Spleen (tissue), 11 donors: Measurements from ENCODE around the gene KRT79. TPM values are rescaled to one million over a fixed set of nuclear protein-coding genes. Genes with fewer than 3 reads are reported as not detected.

Experiments used
- DNase-seq: peaks from one replicate; pipeline ENCODE4 v3.0.0-alpha.2; 2020
- H3K27ac ChIP-seq, 8 donors: fragments of 200-600 bp; sonication (generic) in 7 of 8; 1 replicate in 4 of 8; 2 replicates in 4 of 8; pipeline versions ENCODE4 v1.5.0 to v1.8.0; 2016 to 2021; ENCODE audit warnings: inconsistent platforms in 4 of 8, mild to moderate bottlenecking in 4 of 8, moderate library complexity in 1 of 8
- H3K27me3 ChIP-seq, 7 donors: fragments of 200-600 bp; sonication (generic) in 6 of 7; replicated peaks in 1 of 7; 1 replicate in 4 of 7; 2 replicates in 3 of 7; pipeline versions ENCODE4 v1.5.0 to v1.8.0; 2016 to 2021; ENCODE audit warnings: inconsistent platforms in 3 of 7, mild to moderate bottlenecking in 1 of 7
- H3K36me3 ChIP-seq, 6 donors: fragments of 200-600 bp; sonication (generic) in 5 of 6; 1 replicate in 4 of 6; 2 replicates in 2 of 6; pipeline versions ENCODE4 v1.5.0 to v1.8.0; 2016 to 2021; ENCODE audit warnings: inconsistent platforms in 2 of 6
- H3K4me1 ChIP-seq, 6 donors: fragments of 200-600 bp; sonication (generic) in 5 of 6; 1 replicate in 3 of 6; 2 replicates in 3 of 6; pipeline versions ENCODE4 v1.5.0 to v1.8.0; 2016 to 2021; ENCODE audit warnings: inconsistent platforms in 3 of 6
- H3K4me3 ChIP-seq, 8 donors: fragments of 200-600 bp; sonication (generic) in 7 of 8; 1 replicate in 4 of 8; 2 replicates in 4 of 8; pipeline versions ENCODE4 v1.5.0 to v1.8.0; 2016 to 2021; ENCODE audit warnings: inconsistent platforms in 4 of 8, mild to moderate bottlenecking in 4 of 8, moderate library complexity in 2 of 8
- H3K9me3 ChIP-seq, 8 donors: fragments of 200-600 bp; sonication (generic) in 7 of 8; 1 replicate in 4 of 8; 2 replicates in 4 of 8; pipeline versions ENCODE4 v1.5.0 to v1.8.0; 2016 to 2021; ENCODE audit warnings: inconsistent platforms in 4 of 8
- CTCF ChIP-seq, 11 experiments: fragments of 200-600 bp in 7 of 11; fragments of 450-650 bp in 4 of 11; sonication (generic) in 4 of 11; IDR thresholded peaks in 8 of 11; conservative IDR thresholded peaks in 3 of 11; 1 replicate in 7 of 11; 2 replicates in 4 of 11; pipeline versions ENCODE4 v1.4.0 to v1.8.0; 2016 to 2021; ENCODE audit warnings: antibody characterized with exemption in 11 of 11, inconsistent platforms in 4 of 11, mild to moderate bottlenecking in 1 of 11
- POLR2A ChIP-seq, 3 donors: fragments of 450-650 bp; IDR thresholded peaks; one replicate each; pipeline ENCODE4 v1.5.1; 2017; ENCODE audit warnings: antibody characterized with exemption in 3 of 3, mild to moderate bottlenecking in 1 of 3
- POLR2AphosphoS5 ChIP-seq, 3 donors: sonication (generic); formaldehyde crosslinking; IDR thresholded peaks; one replicate each; pipeline ENCODE4 v1.5.1; 2017; ENCODE audit warnings: antibody characterized with exemption in 3 of 3
- WGBS, 5 donors: extraction: QIAGEN DNeasy Blood & Tissue Kit in 3 of 5; methylation state at CpG; one replicate each; pipeline versions ENCODE4 v1.1.5 to v1.1.7; 2013 to 2018; 5-methylcytosine and 5-hydroxymethylcytosine counted together
- intact Hi-C: fragments of 100-400 bp; cut with DNase I; formaldehyde crosslinking; loops from one replicate; pipeline ENCODE4 v1.15.0; 2023; ENCODE audit warnings: low total_unique reads
- polyA plus RNA-seq, 3 donors: library from polyadenylated mRNA; stranded (reverse); fragments of 200-250 nt; gene quantifications; one replicate each; pipeline ENCODE4 v1.2.1, GENCODE V29; 2013
- small RNA-seq, 4 donors: library from RNA; depleted of rRNA; stranded (forward); fragments of <200 nt; gene quantifications; one replicate each; pipeline ENCODE3, GENCODE V24; 2016
- total RNA-seq, 7 donors: library from RNA; depleted of rRNA in 3 of 7; stranded (reverse); fragments of >200 nt in 3 of 7; fragmentation: NEBNext Ultra II Directional in 4 of 7; extraction: Animal tissue kit (Norgen Biotek cat#: 25700) in 4 of 7; gene quantifications; one replicate each; pipeline versions ENCODE4 v1.1.0 to v1.2.1, GENCODE V29; 2016 to 2021
- donor health status: healthy with polysubstance abuse.
- donor health status: DM: no; HTN: no; CAD: no; lungs with moderate emphysema.
- donor health status: DM: no; HTN: no; CAD: no.
- donor health status: Bipolar disorder and iron deficiency.
- donor health status: healthy.
- donor health status: DM: no; HTN: no; CAD: no.
- donor health status: DM: yes; HTN: yes; CAD: no.

KRT79 gene
- total and polyA plus RNA-seq, 10 donors: 0.15 to 0.37 (median 0.19) TPM; not detected in 7

GRCh38 chr12:52771505-52771904 lies 62.6 kb downstream of the KRT79 start:
- H3K9me3 ChIP-seq: no peaks in the 10 kb centered on the region
- no peak overlapping the region for H3K4me3 ChIP-seq
- H3K27ac ChIP-seq: no peak overlapping the region
- TF ChIP-seq POLR2AphosphoS5 (IDR thresholded peaks at IDR 0.05): no peak
- TF ChIP-seq POLR2A (IDR thresholded peaks at IDR 0.05): no peak
- no peak for TF ChIP-seq CTCF (IDR thresholded peaks at IDR 0.05 in 8 of 11, conservative IDR thresholded peaks at IDR 0.05 in 3 of 11)
- H3K4me1 ChIP-seq: no peaks in the 10 kb centered on the region
- 87 to 89% (median 89%) methylated on average over 3 to 4 of the region's 4 CpGs for WGBS, 5 donors
- H3K36me3 ChIP-seq: no peaks in the 10 kb centered on the region
- intact Hi-C loops: no loop called here
- peaks cover 0 to 10% (median 0%) of the 10 kb centered on the region in 7 donors for H3K27me3 ChIP-seq
- no peak for DNase-seq

Small RNAs within 50 kb of the gene (small RNA-seq; reads per million reads assigned to genes)
- gene AC107016.2: 0 reads per million in 4 donors

Other genes starting within 250 kb of the KRT79 start
- 1 to 10 TPM in 2 of 7 donors, under 1 TPM in 4, not detected in 1; 0.52 to 2.2 (median 0.78) TPM for gene KRT72, start 232.8 kb downstream of the KRT79 start, total RNA-seq
- 1 to 10 TPM in 2 of 3 donors, under 1 TPM in 1; 0.86 to 1.7 (median 1.4) TPM for gene KRT72, start 232.8 kb downstream of the KRT79 start, polyA plus RNA-seq
- gene KRT73, start 215.8 kb downstream of the KRT79 start, total RNA-seq: 1 to 10 TPM in 3 of 7 donors, under 1 TPM in 4; 0.13 to 1.4 (median 0.59) TPM
- gene KRT73, start 215.8 kb downstream of the KRT79 start, polyA plus RNA-seq: under 1 TPM; 0.04 to 0.20 (median 0.16) TPM
- under 1 TPM in 3 of 7 donors, not detected in 4; 0.13 to 0.52 (median 0.26) TPM for gene KRT2, start 182.1 kb downstream of the KRT79 start, total RNA-seq
- gene KRT2, start 182.1 kb downstream of the KRT79 start, polyA plus RNA-seq: under 1 TPM; 0.07 to 0.45 (median 0.42) TPM
- gene KRT1, start 153.9 kb downstream of the KRT79 start, total RNA-seq: 1 to 10 TPM in 2 of 7 donors, under 1 TPM in 3, not detected in 2; 0.58 to 2.4 (median 0.68) TPM
- under 1 TPM in 1 of 3 donors, not detected in 2; 0.05 TPM for gene KRT1, start 153.9 kb downstream of the KRT79 start, polyA plus RNA-seq
- not detected for gene KRT77, start 130.8 kb downstream of the KRT79 start, total RNA-seq
- under 1 TPM in 1 of 3 donors, not detected in 2; 0.03 TPM for gene KRT77, start 130.8 kb downstream of the KRT79 start, polyA plus RNA-seq
- not detected for gene KRT76, start 57.0 kb downstream of the KRT79 start, total RNA-seq
- gene KRT76, start 57.0 kb downstream of the KRT79 start, polyA plus RNA-seq: not detected
- gene KRT3, start 38.2 kb downstream of the KRT79 start, total RNA-seq: not detected
- not detected for gene KRT3, start 38.2 kb downstream of the KRT79 start, polyA plus RNA-seq
- gene KRT4, start 20.2 kb downstream of the KRT79 start, total RNA-seq: under 1 TPM in 1 of 7 donors, not detected in 6; 0.37 TPM
- gene KRT4, start 20.2 kb downstream of the KRT79 start, polyA plus RNA-seq: 1 to 10 TPM in 2 of 3 donors, under 1 TPM in 1; 0.55 to 3.4 (median 1.4) TPM
- not detected for gene KRT78, start 14.7 kb upstream of the KRT79 start, total RNA-seq
- gene KRT78, start 14.7 kb upstream of the KRT79 start, polyA plus RNA-seq: under 1 TPM in 2 of 3 donors, not detected in 1; 0.24 to 0.83 TPM
- gene KRT8, start 70.8 kb upstream of the KRT79 start, total RNA-seq: 10 to 100 TPM in 6 of 7 donors, 1 to 10 TPM in 1; 10.0 to 23.1 (median 18.6) TPM
- 10 to 100 TPM; 16.3 to 21.8 (median 19.3) TPM for gene KRT8, start 70.8 kb upstream of the KRT79 start, polyA plus RNA-seq
- 10 to 100 TPM; 23.3 to 57.2 (median 26.0) TPM for gene KRT18, start 114.8 kb upstream of the KRT79 start, total RNA-seq
- gene KRT18, start 114.8 kb upstream of the KRT79 start, polyA plus RNA-seq: 10 to 100 TPM; 16.8 to 23.0 (median 18.4) TPM
- 100 to 1,000 TPM; 379 to 490 (median 468) TPM for gene EIF4B, start 172.1 kb upstream of the KRT79 start, total RNA-seq
- gene EIF4B, start 172.1 kb upstream of the KRT79 start, polyA plus RNA-seq: 100 to 1,000 TPM; 105 to 132 (median 119) TPM
- gene TNS2, start 215.8 kb upstream of the KRT79 start, total RNA-seq: 100 to 1,000 TPM in 6 of 7 donors, 10 to 100 TPM in 1; 72.4 to 301 (median 170) TPM
- gene TNS2, start 215.8 kb upstream of the KRT79 start, polyA plus RNA-seq: 100 to 1,000 TPM in 1 of 3 donors, 10 to 100 TPM in 2; 36.6 to 159 (median 67.5) TPM
- gene SPRYD3, start 245.1 kb upstream of the KRT79 start, total RNA-seq: 10 to 100 TPM; 29.2 to 44.5 (median 36.4) TPM
- gene SPRYD3, start 245.1 kb upstream of the KRT79 start, polyA plus RNA-seq: 10 to 100 TPM; 10.8 to 31.0 (median 15.9) TPM